GM19351 (cell line): Measurements from ENCODE around the gene TCF15.
"Not testable (repeated sequence)": the region's sequence is repeated elsewhere in the genome, so short reads cannot be mapped to it uniquely, and the experiment has no call there.

ENCODE experiments used
- ATAC-seq: cut with Tn5 transposase; IDR thresholded peaks from one replicate; pipeline ENCODE4 v1.9.1; 2021; ENCODE audit warnings: mild to moderate bottlenecking, moderate library complexity; ENCODE audit not compliant: unreplicated experiment

The TCF15 gene

DNA sequence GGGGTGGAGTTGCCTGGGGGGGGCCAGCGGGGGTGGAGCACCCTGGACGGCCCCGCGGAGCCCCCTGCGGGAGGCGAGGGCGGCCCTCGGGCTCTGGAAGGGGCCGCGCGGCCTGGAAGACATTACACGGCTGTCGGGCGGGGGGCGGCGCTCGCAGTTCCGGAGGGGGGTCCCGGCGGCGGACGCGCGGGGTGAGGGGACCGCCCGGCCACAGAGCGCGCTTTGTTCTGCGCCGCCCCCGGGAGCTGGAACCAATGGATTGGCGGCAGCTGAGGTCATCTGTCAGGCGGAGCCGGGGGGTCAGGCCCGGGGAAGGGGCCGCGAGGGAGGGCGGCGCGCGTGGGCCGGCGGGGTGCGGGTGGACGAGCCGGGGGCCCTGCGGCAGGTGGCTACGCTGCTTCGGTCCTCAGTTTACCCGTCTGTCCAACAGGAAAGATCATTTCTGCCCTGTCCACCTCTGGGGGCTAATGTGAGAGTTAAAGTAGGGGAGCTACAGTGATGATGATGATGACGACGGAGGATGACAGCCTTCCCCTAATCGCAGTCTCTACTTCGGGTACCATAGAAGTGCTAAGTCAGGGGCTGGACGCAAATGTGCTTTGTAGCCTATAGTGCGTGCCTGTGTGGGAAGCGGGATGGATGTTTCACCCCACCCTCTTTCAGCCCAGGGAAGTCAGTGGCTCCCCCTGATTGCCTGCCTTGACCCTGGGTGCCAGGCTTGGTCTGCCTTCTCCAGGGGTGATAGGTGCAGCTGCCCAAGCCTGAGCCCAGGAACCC lies 32.5 kb upstream of the TCF15 start:
- ATAC-seq, result no peak

DNA sequence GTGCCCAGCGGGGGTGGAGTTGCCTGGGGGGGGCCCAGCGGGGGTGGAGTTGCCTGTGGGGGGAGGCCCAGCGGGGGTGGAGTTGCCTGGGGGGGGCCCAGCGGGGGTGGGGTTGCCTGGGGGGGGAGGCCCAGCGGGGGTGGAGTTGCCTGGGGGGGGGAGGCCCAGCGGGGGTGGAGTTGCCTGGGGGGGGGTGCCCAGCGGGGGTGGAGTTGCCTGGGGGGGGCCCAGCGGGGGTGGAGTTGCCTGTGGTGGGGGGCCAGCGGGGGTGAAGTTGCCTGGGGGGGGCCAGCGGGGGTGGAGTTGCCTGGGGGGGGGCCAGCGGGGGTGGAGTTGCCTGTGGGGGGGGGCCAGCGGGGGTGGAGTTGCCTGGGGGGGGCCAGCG lies 31.9 kb upstream of the TCF15 start:
- not testable (repeated sequence) for ATAC-seq

DNA sequence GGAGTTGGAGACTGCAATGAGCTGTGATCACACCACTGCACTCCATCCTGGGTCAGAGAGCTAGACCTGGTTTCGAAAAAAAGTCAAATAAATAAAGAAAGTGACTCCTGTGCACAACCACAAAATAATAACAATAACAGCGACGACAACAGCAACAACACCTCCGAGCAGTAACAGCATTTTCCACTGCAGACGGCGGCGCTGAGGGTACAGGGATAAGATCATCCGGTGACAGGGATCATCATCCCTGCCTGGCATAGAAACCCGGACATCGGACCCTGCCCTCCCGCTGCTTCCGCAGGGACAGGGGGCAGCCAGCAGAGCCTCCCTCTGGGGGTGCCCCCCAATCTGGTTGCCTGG lies 31.4 kb upstream of the TCF15 start:
- ATAC-seq, result no peak

DNA sequence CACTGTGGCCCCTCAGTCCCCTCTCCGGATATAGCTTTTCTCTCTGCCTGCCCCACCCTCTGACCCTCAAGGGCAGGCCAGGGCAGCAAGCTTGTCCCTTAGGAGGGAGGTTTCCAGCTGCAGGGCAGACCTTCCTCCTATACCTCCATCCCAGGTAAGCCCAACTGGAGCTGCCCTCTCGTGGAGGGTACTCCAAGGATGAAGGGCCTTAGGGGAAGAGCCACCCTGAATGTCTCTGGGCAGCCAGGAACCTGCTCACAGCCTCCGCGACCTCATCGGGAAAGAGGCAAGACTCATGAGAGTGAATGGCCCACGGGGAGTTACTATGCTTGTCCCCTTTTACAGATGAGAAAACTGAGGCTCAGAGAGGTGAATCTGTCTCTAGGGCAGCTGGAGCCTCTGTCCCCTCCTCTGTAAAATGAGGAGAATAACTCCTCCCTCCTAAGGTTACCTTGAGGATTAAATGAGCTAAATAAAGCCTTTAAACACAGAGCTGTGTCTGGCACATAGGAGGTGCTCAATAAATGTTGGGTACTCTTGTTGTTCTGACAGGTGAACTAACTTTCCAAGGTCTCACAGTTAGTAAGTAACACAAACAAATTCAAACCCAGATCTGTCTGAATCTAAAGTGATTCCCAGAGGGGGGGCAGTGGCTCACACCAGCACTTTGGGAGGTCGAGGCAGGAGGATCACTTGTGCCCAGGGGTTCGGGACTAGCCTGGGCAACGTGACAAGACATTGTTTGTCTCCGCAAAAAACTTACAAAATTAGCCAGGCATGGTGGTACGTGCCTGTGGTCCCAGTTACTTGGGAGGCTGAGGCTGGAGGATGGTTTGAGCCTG lies 30.8 kb upstream of the TCF15 start:
- ATAC-seq, result no peak

DNA sequence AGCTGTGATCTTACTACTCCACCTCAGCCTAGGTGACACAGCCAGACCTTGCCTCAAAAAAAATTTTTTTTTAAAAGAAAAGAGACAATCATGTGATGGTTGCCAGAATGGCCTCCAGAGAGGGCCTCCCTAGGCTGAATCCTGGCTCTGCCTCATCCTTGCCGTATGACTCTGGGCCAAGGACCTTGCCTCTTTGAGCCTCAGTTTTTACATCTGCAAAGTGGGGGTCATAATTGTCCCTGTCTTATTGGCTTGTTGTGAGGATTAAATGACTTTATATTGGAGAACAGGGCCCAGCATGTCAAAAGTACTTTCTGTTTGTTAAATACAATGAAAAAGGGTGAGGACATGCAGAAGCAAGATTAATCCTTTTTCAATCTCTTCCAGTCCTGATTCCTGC lies 28.5 kb upstream of the TCF15 start:
- no peak for ATAC-seq

DNA sequence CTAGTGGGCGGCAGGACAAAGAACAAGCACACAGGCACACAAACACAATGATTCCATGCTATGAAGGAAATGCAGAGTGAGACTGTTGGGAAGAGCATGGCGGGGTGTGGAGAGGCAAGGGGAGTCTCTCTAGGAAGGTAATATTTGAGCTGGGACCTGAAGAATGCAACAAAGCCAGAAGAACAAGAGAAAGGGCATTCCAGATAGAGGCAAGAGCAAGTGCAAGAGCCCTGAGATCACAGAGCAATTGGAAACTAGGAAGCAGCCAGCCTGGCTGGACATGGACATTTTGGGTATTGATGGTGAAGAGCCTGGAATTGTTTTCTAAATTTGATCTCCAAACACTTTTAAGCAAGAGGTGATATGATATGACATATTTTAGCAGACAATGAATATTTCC lies 27.4 kb upstream of the TCF15 start:
- no peak for ATAC-seq

DNA sequence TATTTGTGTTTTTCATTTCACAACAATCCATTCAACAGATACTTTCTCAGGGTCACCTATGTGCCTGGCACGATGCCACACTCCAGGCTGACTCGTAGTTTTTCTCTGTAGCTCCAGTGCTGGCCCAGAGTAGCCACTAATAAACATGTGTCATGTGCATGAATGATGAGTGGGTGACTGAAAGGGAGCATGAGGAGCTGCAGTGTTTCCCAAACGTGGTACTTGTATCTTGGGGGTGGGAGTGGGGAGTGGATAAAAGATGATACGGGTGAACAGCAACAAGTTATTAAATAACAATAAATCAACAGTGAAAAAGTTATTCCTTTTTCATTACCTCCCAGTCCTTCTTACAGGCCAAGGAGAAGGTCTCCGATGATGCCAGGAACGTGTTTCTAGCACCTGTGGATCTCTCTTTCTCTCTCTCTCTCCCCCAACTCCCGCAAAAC lies 25.8 kb upstream of the TCF15 start:
- no peak for ATAC-seq

DNA sequence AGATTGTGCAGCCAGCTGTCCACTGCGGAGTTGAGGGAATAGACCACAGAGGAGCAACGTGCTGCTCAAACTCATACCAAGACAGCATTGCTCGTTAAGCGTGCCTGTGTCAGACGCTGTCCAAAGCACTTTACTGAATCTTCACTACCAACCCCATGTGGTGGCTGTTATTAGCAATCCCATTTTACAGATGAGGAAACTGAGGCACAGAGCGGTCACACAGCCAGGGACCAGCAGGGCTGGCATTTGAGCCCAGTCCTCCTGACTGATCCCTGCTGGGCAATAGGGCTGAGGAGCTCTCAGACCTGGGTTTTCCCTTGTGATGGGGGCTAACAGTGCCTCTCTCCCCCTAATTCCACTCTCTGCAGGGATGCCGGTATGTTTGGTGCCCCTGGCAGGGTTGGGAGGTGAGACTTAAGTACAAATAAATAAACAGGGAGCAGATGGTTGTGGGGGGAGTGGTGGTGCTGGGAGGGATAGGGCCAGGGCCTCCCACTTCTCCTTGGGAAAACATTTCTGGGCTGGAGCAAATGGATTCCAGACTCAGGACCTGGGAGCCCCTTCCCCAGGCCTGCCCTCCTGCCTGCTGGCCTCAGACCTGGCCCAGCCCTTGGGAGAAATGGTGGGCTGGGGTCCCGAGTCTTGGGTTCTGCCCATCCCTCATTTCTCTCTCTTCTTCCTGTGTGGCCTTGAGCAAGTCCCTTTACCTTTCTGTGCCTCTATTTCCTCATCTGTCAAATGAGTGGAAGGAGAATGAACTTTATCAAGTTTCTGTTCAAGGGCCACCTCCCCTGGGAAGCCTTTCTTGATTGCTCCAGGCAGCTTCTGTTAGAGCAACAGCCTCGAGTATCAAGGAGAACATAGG lies 25.2 kb upstream of the TCF15 start:
- no peak for ATAC-seq

DNA sequence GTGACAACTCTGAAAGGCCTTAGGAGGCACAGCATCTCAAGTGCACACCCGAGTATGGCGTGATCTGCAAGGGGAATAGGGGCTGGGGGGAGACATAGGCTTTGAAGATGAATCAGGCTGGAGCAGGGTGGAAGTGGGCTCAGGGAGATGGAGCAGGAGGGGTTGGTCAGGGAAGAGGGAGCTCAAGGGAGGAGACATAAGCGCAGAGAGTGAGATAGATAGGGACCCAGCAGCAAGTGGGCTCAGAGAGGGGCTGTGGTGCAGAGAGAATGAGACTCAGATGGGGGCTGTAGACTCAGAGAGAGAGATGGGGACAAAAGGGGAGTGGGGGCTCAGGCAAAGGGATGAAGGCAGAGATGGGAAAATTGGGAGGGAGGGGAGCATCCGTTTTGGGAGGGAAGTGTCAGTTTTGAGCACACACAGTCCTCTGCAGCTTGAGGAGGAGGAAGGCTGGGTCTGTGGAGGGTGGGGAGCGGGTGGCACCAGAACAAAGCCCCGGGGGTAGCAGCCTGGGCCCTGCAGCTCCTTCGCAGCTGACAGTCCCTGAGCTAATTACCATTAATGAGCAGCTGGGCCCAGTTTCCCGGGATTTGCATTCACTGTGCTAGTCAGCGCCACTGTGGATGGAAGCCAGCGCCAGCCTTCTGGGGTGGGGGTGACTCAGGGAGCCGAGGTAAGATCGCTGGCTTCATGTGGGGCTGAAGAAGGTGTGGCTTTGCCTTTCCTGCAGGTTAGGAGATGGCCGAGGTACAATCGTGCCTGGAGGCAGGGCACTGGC lies 24.2 kb upstream of the TCF15 start:
- no peak for ATAC-seq

DNA sequence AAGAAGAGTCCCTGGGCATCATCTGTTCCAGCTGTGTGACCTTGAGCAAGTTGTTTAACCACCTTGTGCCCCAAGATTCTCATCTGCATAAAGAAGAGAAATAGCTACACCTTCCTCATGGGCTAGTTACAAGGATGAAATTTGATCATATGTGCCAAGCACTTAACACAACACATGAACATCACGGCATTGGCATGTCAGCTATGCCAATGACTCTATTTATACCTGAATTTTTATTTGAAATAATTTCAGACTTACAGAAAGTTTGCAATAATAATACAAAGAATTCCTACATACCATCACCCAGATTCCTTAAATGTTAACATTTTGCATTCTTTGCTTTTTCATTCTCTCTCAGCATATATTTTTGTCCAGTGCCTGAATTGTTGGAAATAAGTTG lies 21.0 kb upstream of the TCF15 start:
- ATAC-seq, result no peak

DNA sequence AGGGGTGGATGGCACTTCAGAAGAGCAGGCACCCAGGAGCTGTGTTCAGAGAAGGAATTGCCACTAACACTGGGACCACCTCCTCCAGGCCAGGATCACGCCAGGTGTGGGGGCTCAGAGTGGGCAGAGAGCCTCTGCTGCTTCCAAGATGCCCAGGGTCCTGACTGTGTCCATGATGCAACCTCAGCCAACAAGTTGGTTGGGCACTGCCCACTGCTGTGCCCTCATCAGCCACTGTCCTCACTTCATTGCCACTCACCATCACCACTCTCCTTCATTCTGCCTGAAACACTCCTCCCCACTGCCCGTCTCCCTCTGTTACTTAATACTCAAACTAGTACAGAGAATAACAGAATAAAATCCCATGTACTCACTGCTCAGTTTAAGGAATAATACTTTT lies 16.5 kb upstream of the TCF15 start:
- no peak for ATAC-seq

DNA sequence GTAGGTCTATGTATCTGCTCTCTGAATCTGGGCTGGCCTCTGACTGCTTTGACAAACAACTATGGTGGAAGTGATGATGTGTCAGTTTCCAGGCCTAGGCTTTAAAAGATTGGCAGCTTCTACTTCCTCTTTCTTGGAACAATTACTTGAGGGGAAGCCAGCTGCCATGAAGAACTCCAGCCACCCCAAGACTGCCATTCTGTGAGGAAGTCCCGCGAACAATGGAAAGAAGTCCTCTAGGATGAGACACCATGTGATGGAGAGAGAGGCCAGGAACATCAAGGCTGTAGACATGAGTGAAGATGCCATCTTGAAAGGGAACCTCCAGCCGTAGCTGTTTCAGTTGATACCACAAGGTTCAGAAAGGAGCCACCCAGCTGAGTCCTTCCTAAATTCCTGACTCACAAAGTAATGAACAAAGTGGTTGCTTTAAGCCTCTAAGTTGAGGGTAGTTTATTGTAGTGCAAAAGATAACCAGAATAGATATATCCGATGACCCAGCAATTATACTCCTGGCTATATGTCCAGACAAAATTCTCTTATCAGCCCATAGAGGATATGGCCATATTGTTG lies 15.3 kb upstream of the TCF15 start:
- no peak for ATAC-seq

DNA sequence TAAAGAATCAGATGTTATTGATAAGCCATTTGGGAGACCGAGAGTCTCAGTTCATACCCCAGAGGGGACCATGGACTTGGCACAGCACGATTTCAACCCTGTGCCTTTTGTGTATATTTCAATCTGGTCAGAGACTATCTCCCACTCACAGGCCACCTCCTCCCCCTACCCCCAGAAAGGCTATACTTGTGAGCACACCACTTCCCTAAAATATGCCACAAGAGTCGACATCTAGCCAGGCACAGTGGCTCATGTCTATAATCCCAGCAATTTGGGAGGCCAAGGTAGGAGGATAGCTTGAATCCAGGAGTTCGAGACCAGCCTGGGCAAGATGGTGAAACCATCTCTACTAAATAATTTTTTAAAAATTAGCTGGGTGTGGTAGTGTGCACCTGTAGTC lies 13.6 kb upstream of the TCF15 start:
- ATAC-seq, result no peak

DNA sequence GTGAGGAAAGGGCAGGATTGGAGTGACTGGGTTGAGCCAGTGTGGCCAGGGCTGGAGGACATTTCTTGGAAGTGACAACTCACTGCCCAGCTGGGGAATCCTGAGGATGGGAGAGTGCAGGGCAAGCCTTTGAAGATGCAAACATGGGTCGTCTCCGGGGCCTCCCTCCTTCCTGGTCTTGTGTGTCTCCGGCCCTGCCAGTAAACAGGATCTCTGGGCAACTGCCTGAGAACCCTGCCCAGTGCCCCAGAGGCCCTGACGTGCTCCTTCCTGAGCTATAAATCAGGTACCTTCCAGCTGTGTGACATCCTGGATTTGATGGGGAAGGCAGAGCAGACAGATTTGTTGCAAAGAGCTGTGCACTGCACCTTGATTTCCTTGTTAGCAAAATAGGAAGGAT lies 12.9 kb upstream of the TCF15 start:
- ATAC-seq, result no peak

DNA sequence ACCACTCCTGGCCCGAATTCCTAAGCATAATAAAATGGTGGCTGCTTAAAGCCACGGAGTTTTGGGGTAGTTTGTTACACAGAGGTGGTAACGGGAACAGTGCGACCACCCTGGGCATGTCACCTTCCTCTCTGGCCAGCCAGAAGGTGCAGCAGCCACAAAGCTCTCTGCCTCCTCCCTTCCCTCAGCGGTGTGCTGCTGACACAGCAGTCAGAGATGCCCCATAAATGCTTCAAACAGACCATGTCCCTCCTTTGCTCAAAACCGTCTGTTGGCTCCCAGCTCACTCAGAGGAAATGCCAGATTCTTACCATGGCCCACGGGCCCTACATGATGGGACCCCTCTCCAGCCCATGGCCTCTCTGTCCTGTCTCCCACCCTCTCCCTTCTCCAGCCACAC lies 12.1 kb upstream of the TCF15 start:
- no peak for ATAC-seq

DNA sequence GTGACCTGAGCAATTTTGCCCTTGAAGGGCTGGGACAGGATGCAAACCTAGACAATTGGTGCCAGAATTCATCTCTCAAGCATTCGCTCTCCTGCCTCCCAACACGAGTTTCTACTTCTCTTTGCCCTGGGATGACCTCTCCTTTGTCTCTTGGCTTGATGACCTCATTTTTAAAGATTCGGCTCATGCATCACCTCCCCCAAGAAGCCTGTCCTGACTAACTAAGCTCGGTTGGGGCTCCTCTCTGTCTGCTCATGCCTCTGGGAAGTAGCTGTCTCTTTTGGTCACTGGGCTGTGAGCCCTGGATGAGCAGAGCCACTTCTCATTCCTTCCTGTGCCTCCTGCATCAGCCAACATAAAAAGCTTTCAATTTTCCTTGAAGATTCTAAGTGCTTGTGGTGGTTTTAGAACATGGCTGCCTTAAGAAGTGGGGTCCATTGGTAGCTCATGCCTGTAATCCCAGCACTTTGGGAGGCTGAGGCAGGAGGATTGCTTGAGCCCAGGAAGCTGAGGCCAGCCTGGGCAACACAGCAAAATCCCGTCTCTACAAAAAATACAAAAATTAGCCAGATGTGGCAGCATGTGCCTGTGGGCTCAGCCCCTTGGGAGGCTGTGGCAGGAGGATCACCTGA lies 11.1 kb upstream of the TCF15 start:
- ATAC-seq, result no peak

DNA sequence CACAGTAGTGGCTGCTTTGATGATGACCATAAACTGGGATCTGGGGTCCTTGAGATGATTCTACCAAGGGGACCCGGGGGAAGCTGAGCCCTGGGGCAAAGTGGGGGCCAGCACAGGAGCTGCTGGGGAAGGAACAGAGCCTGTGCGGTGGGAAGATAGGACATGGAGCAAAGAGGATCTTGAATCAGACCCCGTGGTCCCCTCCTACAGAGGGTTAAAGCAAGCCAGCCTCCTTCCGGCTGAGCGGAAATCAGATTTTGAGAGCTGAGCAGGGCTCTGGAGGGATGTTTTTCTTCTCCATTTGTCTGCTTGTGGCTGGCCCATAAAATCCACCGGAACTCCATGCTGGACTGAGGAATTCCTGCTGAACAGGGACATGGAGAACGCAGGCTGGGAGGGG lies 10.1 kb upstream of the TCF15 start:
- no peak for ATAC-seq

DNA sequence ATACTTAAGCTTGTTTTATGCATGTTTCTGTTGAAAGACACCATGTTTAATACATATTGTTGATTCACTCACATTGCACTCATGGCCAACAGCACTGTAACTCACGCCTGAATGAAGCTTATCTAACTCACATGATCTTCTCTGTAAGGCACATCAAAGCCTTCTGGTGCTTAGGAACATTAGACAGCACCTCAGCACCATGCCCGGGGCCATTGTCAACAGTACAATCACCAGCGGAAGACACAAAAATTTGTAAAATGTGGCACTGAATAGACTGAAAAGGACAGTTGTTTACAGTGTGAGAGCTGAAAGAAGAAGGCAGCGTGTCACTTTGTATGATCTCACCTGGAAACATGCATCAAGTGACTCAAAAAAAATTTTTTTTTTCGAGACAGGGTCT lies 8.9 kb upstream of the TCF15 start:
- ATAC-seq, result no peak

DNA sequence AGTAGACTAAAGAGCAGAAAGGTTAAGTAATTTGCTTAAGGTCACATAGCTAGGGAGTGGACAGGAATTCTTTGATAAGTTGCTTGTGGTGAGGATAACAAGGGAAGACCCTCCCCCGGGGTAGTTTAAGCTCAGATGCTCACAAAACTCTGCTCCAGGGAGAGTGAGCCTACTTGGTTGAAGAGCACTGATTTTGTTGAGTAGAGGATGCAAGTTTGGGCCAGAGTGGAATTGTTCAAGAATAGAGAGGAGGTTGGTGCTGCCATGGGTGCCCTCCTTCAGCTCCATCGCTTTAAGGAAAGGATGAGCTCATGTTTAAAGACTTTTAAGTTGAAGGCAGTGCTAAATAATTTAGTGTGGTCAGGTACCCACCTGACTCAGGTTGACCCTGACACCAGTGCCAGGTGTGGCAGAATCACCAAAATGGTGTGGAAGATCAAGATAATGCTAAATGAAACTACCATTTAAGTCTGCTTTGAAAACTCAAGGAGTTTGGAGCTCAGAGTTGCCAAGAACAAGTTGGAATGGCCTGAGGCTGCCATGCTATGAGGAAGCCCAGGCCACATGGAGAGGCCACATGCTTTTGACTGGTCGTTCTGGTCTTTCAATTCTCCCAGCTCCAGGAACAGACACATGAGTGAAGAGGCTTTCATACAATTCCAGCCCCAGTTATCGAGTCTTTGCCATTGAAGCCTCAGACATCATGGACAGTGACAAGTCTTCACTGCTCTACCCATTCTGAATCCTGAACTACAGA lies 8.0 kb upstream of the TCF15 start:
- no peak for ATAC-seq
